PC-9 (cell line): Measurements from ENCODE around the gene OPN1LW. TPM values are rescaled to one million over a fixed set of nuclear protein-coding genes. Genes with fewer than 3 reads are reported as not detected.
"Not testable (repeated sequence)": the region's sequence is repeated elsewhere in the genome, so short reads cannot be mapped to it uniquely, and the experiment has no call there.

Source experiments
- BruUV-seq: library from RNA; stranded (reverse); fragments of 400-500 nt; replicated peaks from 2 replicates; lab custom pipeline; 2021; lab: Mats Ljungman, UMichigan
- CTCF ChIA-PET: fragments of 300-600 bp; sonication (Branson Sonifier 250); formaldehyde crosslinking; loops from one replicate; lab custom pipeline; 2022; ENCODE audit warnings: antibody characterized with exemption; lab: Charles Lee
- POLR2A ChIA-PET: fragments of 300-600 bp; sonication (Branson Sonifier 250); formaldehyde crosslinking; loops from one replicate; lab custom pipeline; 2022; ENCODE audit warnings: antibody characterized with exemption; ENCODE audit not compliant: unreplicated experiment; lab: Charles Lee
- DNase-seq, 2 experiments: peaks; one replicate each; pipeline versions ENCODE4 v3.0.0 to v3.0.0-alpha.2; 2015 to 2022; ENCODE audit warnings: mixed read lengths in 1 of 2
- H2AFZ ChIP-seq: fragments of 200-600 bp; sonication (generic); 2 replicates; pipeline ENCODE4 v1.8.1; 2017; ENCODE audit warnings: antibody characterized with exemption
- H3F3A ChIP-seq: fragments of 200-600 bp; sonication (generic); 2 replicates; pipeline ENCODE4 v1.8.1; 2017; ENCODE audit warnings: antibody characterized with exemption, mild to moderate bottlenecking, low read depth; ENCODE audit not compliant: insufficient read depth
- H3K27ac ChIP-seq: fragments of 200-600 bp; sonication (generic); 2 replicates; pipeline ENCODE4 v1.6.1; 2016; ENCODE audit warnings: mixed run types
- H3K27me3 ChIP-seq: fragments of 200-600 bp; sonication (generic); 2 replicates; pipeline ENCODE4 v1.6.1; 2016; ENCODE audit warnings: low read depth, mixed run types; ENCODE audit not compliant: insufficient read depth
- H3K36me3 ChIP-seq: fragments of 200-600 bp; sonication (generic); 2 replicates; pipeline ENCODE4 v1.6.1; 2016; ENCODE audit warnings: low read depth, mixed run types
- H3K4me1 ChIP-seq: fragments of 200-600 bp; sonication (generic); replicated peaks from 2 replicates; pipeline ENCODE4 v1.6.1; 2016; ENCODE audit warnings: mixed run types; ENCODE audit not compliant: insufficient read depth
- H3K4me2 ChIP-seq: fragments of 200-600 bp; sonication (generic); 2 replicates; pipeline ENCODE4 v1.6.1; 2017; ENCODE audit warnings: mixed run types
- H3K4me3 ChIP-seq: fragments of 200-600 bp; sonication (generic); 2 replicates; pipeline ENCODE4 v1.6.1; 2016; ENCODE audit warnings: mixed run types
- H3K79me2 ChIP-seq: fragments of 200-600 bp; sonication (generic); 2 replicates; pipeline ENCODE4 v1.6.1; 2017; ENCODE audit warnings: low read depth, mixed run types
- H3K9me2 ChIP-seq: fragments of 200-600 bp; sonication (generic); 2 replicates; pipeline ENCODE4 v1.8.1; 2017; ENCODE audit warnings: mild to moderate bottlenecking; ENCODE audit not compliant: insufficient read depth
- H3K9me3 ChIP-seq: fragments of 200-600 bp; sonication (generic); 2 replicates; pipeline ENCODE4 v1.8.1; 2016; ENCODE audit warnings: low read depth; ENCODE audit not compliant: insufficient read depth
- H4K20me1 ChIP-seq: fragments of 200-600 bp; sonication (generic); 2 replicates; pipeline ENCODE4 v1.8.1; 2017; ENCODE audit not compliant: insufficient read depth
- intact Hi-C: fragments of 100-400 bp; cut with micrococcal nuclease; formaldehyde crosslinking; loops from one replicate; pipeline ENCODE4 v1.10.0; 2022; ENCODE audit not compliant: unreplicated experiment
- total RNA-seq: library from RNA; stranded (reverse); gene quantifications from 2 replicates; pipeline ENCODE4 v1.2.3, GENCODE V29; 2021

OPN1LW gene
- total RNA-seq, 1 experiment from 2014 or later = not detected

- CTCF ChIA-PET, BruUV-seq, H3K4me1 ChIP-seq, POLR2A ChIA-PET, H3K36me3 ChIP-seq, H3K4me3 ChIP-seq, H4K20me1 ChIP-seq, H3K4me2 ChIP-seq, H3F3A ChIP-seq, H3K27me3 ChIP-seq, H3K9me2 ChIP-seq, H3K27ac ChIP-seq, H3K79me2 ChIP-seq, H3K9me3 ChIP-seq, DNase-seq, intact Hi-C loops, H2AFZ ChIP-seq: not testable (repeated sequence)
Observed at GRCh38 chrX:154183794-154184193, 39.8 kb downstream of the OPN1LW start.

GRCh38 chrX:154192846-154193245, 48.8 kb downstream of the OPN1LW start:
- BruUV-seq, intact Hi-C loops: not testable (repeated sequence)

DNA sequence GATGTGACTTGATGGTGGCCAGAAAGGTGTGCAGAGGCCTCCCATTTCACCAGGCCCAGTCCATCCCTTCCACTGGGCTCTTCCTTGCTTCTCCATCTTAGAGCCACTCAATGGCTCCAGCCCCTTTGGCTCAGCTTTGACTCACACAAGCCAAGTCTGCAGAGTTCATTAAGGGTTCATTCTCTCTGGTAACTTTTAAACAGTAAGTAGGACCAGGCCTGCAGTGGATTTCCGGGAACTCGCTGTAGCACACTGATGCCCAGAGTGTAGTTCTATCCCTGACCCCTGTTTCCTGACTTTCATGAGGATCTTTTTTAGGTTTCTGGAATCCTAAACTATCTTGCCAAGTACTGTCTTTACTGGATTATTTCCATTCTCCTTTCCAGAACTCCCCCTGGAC, 50.3 kb downstream of the OPN1LW start:
- H3K36me3 ChIP-seq, H3K27ac ChIP-seq, H3K27me3 ChIP-seq, H3K79me2 ChIP-seq, DNase-seq, H3K4me3 ChIP-seq, CTCF ChIA-PET, H3K4me1 ChIP-seq, H2AFZ ChIP-seq, H3K9me2 ChIP-seq, BruUV-seq, H4K20me1 ChIP-seq, H3F3A ChIP-seq, H3K9me3 ChIP-seq, H3K4me2 ChIP-seq, intact Hi-C loops, POLR2A ChIA-PET: not testable (repeated sequence)

More at GRCh38 chrX:154192846-154193245, 48.8 kb downstream of the OPN1LW start:
- H3K4me3 ChIP-seq, H4K20me1 ChIP-seq, H3F3A ChIP-seq, H3K4me1 ChIP-seq, CTCF ChIA-PET, H3K9me3 ChIP-seq, H3K36me3 ChIP-seq, H3K27me3 ChIP-seq, H3K4me2 ChIP-seq, H3K9me2 ChIP-seq, DNase-seq, POLR2A ChIA-PET, H3K79me2 ChIP-seq, H2AFZ ChIP-seq, H3K27ac ChIP-seq: not testable (repeated sequence)

DNA sequence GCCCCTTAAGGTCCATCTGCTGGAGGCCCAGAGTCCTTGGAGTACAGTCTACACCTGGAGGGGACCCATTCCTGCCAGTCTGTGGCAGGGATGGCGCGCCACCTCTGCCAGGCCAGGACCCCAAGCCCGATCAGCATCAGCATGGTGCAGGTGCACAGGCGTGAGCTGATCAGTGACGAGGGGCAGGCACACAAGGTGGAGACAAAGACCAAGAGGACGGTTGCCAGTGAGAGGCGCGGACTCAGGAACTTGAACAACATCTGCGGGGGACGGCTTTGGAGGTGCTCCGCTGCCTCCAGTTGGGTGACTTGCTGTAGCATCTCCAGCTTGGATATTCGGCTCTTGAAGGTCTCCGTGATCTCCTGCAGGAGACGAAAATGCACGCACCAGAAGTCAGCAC, 52.4 kb downstream of the OPN1LW start:
- H3K4me2 ChIP-seq, H4K20me1 ChIP-seq, H3K9me3 ChIP-seq, POLR2A ChIA-PET, intact Hi-C loops, H2AFZ ChIP-seq, BruUV-seq, H3K27me3 ChIP-seq, H3F3A ChIP-seq, DNase-seq, H3K36me3 ChIP-seq, H3K27ac ChIP-seq, H3K79me2 ChIP-seq, H3K4me1 ChIP-seq, CTCF ChIA-PET, H3K4me3 ChIP-seq, H3K9me2 ChIP-seq: not testable (repeated sequence)

Other genes with a start within 250 kb of the OPN1LW start
- gene AVPR2, start 239.6 kb upstream of the OPN1LW start, total RNA-seq = 3.2 and 3.8 TPM in 2 replicates
- 47.0 and 86.0 TPM in 2 replicates for gene ARHGAP4, start 218.0 kb upstream of the OPN1LW start, total RNA-seq
- 181 and 189 TPM in 2 replicates for gene NAA10, start 209.2 kb upstream of the OPN1LW start, total RNA-seq
- 6.8 and 6.9 TPM in 2 replicates for gene RENBP, start 199.6 kb upstream of the OPN1LW start, total RNA-seq
- gene HCFC1, start 172.4 kb upstream of the OPN1LW start, total RNA-seq = 67.1 and 79.9 TPM in 2 replicates
- 20.1 and 30.8 TPM in 2 replicates for gene TMEM187, start 171.5 kb upstream of the OPN1LW start, total RNA-seq
- gene IRAK1, start 124.3 kb upstream of the OPN1LW start, total RNA-seq = 317 and 364 TPM in 2 replicates
- 85.6 and 90.1 TPM in 2 replicates for gene MECP2, start 46.5 kb upstream of the OPN1LW start, total RNA-seq
- not detected in 2 replicates for gene OPN1MW, start 38.4 kb downstream of the OPN1LW start, total RNA-seq
- gene OPN1MW2, start 75.5 kb downstream of the OPN1LW start, total RNA-seq = not detected in 2 replicates
- gene OPN1MW3, start 113.3 kb downstream of the OPN1LW start, total RNA-seq = not detected in 2 replicates
- not detected in 2 replicates for gene TEX28, start 150.9 kb downstream of the OPN1LW start, total RNA-seq
- gene TKTL1, start 151.6 kb downstream of the OPN1LW start, total RNA-seq = not detected in 2 replicates
- gene FLNA, start 230.4 kb downstream of the OPN1LW start, total RNA-seq = 1,841 and 2,308 TPM in 2 replicates
- gene EMD, start 235.1 kb downstream of the OPN1LW start, total RNA-seq = 132 and 164 TPM in 2 replicates